HPDE6-E6E7 (cell line): ENCODE data around the gene ALK.

Source experiments
- DNase-seq: peaks from one replicate; pipeline ENCODE4 v3.0.0; 2011; ENCODE audit warnings: missing footprints; ENCODE audit errors: extremely low spot score

ALK gene

DNA sequence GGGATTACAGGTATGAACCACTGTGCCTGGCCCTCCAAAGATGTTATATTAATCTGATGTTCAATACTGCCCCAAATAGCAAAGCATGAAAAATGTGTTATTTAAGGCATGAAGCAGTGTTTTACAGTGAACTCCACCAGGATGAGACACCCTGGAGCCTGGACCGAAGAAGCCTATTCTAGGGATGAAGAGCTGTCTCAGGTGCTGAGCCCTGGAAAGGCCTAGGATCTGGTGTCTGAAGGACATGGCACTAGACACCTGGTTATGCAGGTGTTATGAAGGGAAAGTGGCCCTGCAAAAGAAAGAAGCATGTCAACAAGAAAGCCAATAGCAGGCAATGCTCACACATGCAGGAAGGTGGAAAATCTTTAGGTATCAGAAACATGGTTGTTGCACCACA lies 431.8 kb downstream of the ALK start:
- DNase-seq, result no peak

DNA sequence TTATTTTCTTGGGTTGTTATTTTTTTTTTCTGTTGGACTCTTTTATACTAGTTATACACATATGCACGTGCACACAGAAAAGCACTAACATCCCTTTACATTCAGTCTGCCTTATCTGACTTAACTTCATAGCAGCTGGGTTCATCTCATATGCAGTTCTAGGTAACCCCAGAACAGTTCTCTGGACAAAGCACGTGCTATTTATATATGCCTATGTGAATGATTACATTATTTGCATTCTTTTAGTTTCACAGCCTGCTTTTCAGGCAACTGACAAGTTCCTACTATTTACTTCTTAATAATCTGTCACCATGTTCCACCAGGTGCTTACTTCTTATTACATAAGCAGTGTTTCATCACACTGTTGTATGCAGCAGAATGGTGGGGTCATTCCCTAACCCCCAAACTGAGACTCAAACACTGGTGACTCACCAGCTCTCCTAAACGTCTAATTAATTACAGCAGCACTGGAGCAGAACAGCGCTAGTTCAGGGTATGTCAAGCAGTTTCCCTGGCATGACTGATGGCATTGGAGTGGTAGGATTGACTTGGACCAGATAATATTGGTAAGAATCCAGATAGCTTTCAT lies 433.3 kb downstream of the ALK start:
- DNase-seq, result no peak

DNA sequence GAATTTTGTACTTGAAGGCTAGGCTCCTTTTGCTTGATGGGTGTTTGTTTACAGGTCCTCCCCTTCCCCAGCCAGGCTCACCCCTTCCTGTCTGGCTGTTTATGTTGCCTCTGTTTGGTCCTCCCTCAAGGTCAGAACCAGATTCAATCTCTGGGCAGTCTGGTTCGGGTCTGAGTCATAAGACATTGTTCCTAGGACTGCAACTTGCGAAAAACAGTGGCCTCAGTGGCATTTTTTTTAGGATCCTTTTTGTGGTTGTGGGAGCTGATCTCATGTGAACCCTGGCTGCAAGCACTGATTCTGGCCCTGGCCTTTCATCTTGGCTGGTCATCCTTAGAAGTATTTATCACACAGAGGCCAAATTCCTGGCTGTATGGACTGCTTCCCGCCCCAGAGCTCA lies 435.8 kb downstream of the ALK start:
- no peak for DNase-seq

DNA sequence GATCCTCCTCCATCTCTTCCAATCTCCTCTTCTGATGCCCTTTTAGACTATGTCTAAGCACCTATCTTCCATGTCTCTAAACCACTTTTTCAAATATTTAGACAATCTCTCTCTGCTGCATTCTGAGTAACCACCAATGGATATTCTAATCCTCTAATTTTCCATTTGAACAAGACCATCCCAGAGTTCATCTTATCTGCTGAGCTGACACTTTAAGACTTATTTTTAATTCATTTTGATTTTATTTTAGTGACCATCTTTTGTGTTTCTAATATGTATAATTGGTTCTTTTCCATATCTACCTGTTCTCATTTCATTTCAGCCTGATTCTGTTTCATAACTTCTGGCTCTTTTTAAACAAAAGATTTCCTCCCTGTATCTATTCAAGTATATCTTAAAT lies 436.3 kb downstream of the ALK start:
- no peak for DNase-seq

DNA sequence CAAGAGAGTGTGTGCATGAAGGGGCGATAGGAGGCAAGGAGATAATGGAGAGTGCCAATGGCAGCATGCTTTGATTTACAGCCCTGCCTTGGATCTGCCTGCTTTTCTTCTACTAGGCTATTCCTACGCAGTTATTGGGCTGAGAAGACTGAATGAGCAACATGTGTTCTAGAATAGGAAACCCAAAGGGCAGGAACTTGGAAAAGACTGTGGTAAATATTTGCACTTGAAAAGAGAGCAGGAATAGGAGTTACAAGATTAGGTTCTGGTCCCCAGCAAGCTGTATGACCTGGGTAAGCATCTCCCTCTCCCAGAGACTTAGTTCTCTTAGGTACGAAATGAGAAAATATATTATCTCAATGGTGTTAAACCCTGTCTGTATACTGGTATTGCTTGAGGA lies 438.5 kb downstream of the ALK start:
- no peak for DNase-seq

DNA sequence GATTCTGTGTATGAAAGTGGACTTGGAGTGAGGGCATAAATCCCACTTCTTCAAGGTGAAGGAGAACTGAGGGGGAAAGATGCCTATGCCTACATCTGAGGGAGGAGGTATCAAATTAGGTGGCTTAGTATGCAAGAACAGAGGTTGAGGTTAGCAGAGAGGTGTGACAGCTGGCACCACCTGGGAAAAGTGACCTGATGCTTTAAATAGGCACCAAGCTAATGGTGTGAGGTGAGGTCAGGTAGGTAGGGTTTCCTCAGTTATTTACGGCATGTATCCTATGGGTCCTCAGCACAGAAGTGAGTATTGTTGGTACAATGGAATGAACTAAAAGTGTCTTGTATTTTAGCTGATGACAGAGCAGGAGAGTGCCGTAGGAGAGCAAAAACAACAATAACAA lies 439.0 kb downstream of the ALK start:
- no peak for DNase-seq

DNA sequence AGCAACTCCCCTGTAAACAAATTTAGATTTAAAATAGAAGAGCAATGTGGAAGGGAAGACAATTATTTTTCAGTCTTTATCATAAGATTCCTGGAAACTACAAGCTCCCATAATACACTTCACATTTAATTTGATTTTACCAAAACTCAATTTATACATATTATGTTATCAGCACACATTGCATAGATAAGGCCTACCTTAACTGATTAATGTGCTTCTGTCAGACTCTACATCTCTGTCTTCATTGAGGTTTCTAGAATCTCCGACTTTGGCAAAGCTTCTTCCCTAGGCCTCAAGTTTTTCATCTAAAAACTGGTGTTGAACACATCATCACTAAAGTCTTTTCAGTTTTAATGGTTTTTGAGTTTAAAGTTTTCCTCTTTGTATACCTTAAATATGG lies 440.1 kb downstream of the ALK start:
- no peak for DNase-seq

DNA sequence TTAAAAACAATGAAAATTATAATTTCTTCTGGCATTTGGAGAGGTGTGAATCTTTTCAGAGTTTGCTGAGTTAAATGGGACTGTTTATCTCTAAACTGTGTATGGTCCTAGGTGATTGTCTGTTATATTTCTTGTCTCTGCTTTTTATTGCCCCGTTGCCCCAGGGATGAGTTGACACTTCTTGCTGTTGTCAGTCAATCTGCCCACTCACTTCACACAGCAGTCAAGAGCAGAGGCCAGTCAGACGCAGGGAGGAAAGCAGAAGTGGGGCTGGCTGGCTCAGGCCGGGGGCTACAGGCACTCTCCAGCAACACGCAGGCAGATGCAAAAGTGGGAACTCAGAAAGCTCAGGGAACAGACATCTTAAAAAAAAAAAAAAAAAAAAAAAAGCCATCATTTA lies 441.0 kb downstream of the ALK start:
- DNase-seq, result no peak

DNA sequence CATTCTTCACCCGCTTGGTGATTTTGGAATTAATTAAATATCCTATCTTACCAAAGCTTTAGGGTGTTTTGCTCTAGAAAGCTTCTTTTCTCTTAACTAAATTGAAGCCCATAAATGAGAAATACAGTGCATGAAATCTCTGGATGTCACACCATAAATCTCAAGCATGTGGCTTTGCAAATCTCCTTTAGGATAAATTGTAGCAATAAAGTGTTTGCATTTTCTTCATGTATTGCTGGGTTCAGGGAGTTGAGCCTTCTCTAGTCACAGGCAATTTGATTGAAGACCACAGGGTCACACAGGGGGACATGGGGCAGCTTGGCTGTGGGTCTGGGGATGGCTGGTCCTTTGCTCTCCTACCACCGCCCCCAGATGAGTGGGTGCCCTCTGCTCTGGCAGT lies 442.0 kb downstream of the ALK start:
- no peak for DNase-seq

DNA sequence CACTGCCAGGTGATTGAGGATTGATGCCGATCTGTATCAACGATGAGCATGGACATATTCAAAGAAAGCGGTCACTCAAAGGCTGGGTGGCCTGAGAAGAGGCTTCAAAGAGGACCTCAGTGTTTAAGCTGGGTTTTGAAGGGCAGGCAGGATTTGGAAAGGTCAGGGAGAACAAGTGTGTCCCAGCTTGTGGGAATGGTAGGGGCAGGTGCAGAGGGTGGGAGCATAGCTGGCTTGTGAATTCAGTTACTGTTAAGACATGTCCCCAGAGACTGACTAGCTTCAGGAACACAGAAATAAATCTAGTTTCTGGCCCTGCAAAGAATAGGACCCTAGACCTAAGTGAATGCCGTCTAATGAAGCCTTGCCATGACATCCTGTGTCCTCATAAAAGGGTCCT lies 442.7 kb downstream of the ALK start:
- DNase-seq, result no peak

DNA sequence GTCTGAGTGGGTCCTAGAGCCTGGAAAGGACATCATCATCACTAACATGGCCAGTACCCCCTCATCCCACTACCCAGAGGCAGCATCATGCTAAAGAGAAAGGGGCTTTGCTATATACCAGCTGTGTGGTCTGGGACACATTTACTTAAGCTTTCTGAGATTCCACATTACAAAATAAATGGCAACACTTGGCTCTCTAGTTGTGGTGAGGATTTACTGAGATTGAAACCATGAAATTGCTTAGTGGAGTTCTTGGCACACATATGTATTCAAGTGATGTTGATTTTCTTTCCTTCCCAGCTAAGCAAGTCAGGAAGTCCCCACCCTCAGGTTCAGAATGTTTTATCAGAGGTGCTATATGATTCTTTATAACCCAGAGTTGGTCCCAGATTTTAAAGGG lies 444.2 kb downstream of the ALK start:
- DNase-seq, result no peak

DNA sequence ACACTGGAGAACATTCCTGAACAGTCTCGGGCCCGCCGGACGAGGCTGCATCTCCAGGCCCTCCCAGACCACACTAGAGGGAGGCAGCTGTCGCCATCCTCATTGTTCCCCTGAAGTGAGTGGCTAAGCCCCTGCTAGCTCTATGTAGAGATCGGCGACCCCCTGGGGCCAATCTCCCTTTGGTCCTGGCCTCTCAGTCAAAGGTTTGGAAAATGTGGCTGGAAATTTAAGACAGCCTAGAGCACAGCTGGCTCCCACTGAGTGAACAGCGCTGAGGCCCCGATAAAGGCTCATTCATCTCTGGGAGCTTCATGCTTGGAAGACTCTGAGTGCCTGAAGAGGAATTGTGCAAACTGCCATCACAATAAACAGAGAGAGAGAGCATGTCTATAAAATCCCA lies 445.9 kb downstream of the ALK start:
- no peak for DNase-seq

DNA sequence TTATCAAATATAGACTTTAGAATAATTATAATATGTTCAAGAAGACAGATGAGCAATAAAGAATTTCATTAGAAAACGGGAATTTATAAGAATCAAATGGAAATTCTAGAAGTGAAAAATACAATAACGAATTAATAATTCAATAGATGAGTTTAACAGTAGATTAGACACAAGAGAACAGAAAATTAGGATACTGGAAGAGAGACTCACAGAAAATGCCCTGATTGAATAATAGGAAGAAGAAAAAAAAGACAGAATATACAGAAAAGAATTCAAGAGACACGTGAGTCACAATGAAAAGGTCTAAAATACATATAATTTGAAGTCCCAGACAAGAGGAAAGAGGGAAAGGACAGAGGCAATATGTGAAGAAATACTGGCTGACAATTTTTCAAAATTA lies 451.4 kb downstream of the ALK start:
- DNase-seq, result no peak

DNA sequence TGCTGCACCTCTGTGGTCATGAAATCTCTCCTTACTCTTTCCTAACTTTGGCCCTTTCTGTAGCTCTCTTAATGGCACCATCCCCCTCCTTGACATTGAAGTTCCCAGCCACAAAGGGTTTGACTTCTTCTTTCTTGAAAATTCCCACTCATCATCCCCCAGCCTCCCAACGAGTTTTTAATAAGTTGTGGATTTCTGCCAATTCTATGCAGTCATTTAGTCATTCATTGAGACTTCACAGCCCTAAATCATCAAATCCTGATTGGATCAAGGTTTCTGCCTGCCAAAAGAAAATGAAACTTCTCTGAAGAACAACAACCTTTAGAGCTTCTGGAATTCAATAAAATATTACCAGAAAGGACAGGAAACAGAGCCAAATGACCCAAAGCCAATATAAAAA lies 451.9 kb downstream of the ALK start:
- no peak for DNase-seq

DNA sequence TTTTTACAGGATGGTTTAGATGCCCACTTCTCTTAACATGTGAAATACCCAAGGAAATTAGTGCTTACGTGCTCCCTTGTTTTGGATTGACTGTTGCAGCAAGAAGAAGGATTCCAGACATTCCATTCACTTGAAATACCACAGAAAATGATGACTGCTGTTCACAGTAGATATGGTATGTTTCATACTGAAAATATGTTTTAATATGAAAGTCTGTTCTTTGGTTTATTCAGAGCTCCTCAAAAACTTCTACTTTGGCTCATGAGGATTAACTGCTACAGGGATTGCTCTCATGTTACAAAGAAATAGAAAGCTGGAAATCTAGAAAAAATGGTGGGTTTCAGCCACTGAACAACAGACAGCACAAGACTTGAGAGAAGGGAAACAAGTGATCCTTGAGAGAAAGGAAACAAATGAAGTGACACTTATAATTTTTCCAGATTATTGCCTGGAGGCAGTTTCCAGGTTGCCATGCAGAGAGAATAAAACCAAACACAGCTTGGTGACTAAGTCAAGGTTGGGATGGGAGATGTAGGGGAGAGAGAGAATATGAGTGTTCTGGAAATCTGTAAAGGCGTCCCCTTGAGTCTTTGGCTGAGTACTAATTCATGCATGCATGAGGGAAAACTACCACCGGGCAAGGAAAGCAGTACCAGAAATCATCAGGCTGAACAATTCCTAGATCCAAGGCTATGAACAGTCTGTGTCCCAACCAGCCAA lies 458.0 kb downstream of the ALK start:
- DNase-seq, result no peak

DNA sequence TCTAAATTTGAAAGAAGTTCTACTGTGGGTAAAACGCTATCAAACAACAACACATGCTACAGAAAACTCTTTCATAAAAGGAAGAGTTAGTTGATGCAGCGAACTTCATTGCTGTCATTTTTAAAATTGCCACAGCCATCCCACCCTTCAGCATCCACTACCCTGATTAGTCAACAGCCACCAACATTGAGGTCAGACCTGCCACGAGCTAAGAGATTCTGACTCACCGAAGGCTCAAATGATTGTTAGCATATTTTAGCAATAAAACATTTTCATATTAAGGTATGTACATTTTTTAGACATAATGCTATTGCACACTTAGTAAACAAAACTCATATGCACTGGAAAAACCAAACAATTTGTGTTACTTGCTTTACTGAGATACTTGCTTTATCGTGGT lies 459.1 kb downstream of the ALK start:
- DNase-seq, result no peak

DNA sequence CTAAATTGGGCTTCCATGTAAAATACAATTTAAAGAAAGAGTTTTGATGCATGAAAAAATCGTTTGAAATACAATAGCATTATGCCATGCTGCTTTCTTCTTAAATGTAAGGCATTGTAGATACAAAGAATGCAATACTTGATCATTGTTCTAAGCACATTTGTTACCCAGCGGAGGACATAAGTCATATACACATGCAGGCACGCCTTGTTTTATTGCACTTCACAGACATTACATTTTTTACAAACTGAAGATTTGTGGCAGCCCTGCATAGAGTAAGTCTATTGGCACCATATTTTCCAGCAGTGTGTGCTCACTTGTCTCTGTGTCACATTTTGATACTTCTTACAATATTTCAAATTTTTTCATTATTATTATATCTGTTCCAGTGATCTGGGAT lies 461.2 kb downstream of the ALK start:
- no peak for DNase-seq

DNA sequence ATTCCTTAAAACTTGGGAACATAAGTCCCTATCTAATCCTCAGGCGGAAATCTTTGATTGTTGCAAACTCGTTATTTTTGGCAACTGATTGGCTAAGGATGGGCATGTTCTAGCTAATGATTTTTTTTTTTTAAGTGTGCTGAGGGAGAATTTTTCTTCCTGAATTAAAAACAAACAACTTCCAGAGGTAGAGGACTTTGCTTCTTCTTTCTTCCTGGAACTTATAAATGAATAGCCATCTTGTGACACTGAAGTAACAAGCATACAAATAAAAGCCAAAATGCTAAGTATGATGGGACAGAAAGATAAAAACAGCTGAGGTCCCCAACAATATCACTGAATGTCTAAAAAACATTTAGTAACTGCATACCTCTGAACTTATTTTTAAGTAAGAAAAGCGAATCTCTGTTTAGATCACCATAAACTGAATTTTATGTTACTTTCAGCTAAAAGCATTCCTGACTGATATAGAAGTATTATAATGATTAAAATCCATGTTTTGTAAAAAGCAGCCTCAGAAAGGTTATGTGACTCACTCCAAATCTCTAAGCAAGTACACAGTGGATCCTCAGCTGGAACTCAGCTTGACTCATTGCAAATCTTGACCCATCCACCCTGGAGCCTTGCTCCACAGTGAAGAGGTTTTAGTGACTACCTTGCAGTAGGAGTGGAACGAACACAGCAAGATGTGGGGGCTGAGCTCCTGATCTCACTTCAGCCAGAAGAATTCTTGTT lies 461.8 kb downstream of the ALK start:
- DNase-seq, result no peak

DNA sequence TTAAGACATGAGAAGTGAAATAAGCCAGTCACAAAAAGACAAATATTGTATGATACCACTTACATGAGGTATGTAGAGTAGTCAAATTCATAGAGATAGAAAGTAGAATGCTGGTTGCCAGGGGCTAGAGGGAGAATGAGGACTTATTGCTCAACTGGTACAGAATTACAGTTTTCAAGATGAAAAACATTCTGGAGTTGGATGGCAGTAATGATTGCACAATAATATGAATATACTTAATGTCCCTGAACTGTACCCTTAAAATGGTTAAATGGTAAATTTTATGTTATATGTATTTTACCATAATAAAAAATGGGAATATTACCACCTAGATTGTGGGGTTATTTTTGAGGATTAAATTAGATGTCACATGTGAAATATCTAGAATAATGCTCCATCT lies 465.0 kb downstream of the ALK start:
- no peak for DNase-seq

DNA sequence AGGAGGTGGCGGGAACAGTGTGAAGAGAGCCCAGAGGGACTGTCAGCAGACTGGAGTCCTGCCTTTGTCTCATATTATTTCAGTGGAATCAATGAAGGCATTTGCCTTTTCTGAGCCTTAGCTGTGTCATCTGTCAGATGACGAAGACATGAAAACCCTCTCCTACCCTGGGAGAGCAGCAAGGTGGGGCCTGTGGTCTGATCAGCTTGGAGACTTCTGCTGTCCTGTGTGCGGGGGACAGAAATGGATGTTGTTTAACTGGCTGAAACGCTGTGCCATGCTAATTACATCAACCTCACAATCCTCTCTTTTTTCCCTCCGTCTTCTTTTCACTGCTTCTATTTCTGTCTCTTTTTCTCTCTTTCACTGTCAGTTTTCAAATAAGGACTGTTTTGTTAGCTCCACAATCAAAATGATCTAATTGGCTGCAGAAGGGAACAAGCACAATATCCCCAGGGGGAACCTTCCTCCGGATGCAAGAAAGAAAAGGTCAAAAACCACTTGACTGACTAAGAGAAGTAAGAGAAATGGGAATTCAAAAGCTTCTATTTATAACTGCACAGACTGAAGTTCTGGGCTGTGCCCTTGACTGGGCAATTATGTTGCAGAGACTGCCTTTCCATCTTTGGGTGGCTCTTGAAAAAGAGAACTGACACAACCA lies 466.1 kb downstream of the ALK start:
- DNase-seq, result no peak

DNA sequence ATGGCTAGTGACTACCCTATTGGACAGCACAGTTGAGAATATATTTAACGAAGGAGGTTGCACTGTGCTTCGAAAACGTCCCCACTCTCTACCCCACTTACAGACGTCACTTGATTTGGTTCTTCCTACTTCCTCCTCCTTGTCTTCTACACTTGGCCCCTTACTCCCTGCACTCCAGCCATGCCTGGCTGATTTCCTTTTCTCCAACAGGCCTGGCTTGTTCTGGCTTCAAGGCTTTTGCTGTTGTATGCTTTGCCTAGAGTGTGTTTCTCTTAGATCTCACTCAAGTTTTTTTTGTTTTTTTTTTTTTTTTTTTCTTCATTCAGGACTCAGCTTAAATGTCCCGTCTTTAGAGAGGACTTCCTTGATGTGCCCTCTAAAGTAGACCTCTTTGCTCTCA lies 469.4 kb downstream of the ALK start:
- no peak for DNase-seq

DNA sequence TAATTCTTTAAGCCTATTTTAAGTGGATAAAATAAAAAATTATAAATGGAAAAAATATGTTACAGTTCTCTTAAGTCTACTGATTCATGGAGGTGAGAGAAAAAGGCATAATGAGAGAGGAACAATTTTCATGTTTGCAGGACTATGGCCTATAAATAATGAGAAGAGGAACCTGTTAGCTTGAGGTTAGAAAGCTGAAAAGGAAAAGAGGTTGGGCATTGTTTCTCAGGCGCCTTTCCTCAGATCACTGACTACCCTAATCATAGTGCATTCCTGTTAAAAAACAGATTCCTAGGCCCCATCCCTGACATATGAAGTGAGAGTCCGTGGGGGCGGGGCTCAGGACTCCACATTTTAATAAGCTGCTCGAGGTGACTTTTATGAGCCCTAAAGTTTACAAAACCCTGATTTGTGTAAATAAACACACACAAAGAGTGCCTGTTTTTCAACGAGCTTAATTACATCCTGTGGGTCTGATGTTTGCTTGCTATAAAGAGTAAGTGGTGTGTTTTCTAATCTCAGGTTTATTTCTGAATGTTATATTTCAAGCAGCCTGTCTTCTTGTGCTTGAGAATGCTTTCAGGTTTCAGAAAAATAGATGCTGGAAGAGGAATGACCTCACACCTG lies 470.7 kb downstream of the ALK start:
- no peak for DNase-seq
